ENCODE data around the gene NCEH1.

Gene NCEH1

DNA sequence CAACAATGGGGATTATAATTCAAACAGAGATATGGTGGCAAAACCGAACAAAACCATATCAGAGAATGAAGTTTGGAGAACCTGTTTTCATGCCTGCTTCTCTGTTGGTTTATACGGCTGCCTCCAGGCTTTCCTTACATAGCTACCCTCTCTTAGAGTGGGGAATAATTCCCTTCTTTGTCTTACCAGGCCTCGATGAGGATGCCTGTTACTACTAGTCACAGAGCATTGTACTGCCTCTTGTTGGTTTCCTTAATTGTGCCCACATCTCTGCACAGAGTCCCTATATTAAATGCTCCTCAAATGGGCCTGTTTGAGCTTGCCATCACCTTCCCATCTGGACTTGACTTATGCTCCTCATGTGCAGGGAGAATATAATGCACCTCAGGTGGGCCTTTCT, 92.9 kb downstream of the NCEH1 start:
- H3K4me3 ChIP-seq (ENCODE audit: control insufficient read depth, low read depth, low read length): no peak overlapping the region
- TF ChIP-seq, protein P1, sequence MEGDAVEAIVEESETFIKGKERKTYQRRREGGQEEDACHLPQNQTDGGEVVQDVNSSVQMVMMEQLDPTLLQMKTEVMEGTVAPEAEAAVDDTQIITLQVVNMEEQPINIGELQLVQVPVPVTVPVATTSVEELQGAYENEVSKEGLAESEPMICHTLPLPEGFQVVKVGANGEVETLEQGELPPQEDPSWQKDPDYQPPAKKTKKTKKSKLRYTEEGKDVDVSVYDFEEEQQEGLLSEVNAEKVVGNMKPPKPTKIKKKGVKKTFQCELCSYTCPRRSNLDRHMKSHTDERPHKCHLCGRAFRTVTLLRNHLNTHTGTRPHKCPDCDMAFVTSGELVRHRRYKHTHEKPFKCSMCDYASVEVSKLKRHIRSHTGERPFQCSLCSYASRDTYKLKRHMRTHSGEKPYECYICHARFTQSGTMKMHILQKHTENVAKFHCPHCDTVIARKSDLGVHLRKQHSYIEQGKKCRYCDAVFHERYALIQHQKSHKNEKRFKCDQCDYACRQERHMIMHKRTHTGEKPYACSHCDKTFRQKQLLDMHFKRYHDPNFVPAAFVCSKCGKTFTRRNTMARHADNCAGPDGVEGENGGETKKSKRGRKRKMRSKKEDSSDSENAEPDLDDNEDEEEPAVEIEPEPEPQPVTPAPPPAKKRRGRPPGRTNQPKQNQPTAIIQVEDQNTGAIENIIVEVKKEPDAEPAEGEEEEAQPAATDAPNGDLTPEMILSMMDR (IDR thresholded peaks at IDR 0.05; ENCODE audit: control insufficient read depth, insufficient read depth, low read depth, low read length, missing control alignments): no peak
- no peak for DNase-seq (ENCODE audit: low read depth)

DNA sequence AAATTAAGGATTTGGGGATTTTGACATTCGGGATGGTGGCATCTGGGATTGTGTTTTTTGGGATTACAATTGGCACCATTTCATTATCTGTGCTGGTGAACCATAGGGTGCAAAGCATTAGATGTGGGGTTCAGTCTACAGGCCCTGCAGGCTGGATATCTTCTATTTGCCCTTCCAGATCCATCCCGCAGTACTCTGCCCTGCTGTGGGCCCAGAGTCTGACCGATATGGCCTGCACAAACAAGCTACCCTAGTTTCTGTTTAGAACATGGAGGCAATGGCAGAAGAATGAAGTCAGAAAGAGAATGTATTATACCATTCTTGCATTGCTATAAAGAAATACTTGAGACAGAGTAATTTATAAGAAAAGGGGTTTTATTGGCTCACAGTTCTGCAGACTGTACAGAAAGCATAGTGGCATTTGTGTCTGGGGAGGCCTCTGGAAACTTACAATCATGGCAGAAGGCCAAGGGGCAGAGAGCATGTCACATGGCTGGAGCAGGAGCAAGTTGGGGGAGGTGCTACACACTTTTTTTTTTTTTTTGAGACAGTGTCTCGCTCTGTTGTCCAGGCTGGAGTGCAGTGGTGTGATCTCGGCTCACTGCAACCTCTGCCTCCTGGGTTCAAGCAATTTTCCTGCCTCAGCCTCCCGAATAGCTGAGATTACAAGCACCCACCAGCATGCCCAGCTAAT, 93.7 kb downstream of the NCEH1 start:
- DNase-seq (ENCODE audit: low read depth): no peak
- TF ChIP-seq, protein P1 (IDR thresholded peaks at IDR 0.05; ENCODE audit: control insufficient read depth, insufficient read depth, low read depth, low read length, missing control alignments): no peak
- H3K4me3 ChIP-seq (ENCODE audit: control insufficient read depth, low read depth, low read length): no peak overlapping the region

DNA sequence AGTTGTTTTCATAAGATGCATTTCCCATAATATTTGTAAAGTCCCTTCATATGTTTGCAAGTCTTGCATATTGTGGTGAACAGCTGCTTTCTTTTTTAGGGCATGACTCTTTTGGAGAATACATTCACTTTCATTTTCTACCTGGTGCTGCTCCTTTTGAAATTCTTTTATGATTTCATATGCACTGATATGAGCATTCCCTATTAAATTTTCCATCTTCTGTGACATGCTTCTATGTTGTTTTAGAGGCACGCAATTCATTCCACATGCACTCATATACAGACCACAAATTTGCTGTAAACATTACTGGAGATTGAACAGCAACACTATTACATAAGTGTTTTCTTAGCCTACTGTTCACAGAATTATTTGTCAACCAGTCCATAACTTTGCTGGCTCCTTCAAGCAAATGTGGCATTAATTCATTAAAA, 94.8 kb downstream of the NCEH1 start:
- DNase-seq (ENCODE audit: low read depth): no peak
- H3K4me3 ChIP-seq (ENCODE audit: control insufficient read depth, low read depth, low read length): no peak overlapping the region
- TF ChIP-seq, protein P1 (IDR thresholded peaks at IDR 0.05; ENCODE audit: control insufficient read depth, insufficient read depth, low read depth, low read length, missing control alignments): no peak

DNA sequence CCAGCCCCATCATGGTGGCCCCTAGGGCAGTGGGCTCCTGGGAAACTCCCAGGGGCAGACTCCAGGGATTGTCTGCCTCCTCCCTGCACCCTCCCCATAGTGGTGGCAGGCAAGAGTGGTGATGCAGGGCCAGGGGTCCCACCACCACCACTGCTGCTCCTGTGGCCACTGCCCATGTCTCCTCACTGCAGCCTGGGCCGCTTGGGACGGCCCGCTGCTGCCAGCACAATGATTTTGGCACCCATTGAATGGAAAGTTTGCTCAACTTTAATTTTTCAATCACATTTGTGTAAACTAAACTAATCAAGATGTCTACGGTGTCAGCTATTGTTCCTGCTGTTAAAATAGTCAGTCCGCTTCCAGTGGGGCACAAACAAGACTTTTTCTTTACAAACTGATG, 95.6 kb downstream of the NCEH1 start:
- H3K4me3 ChIP-seq (ENCODE audit: control insufficient read depth, low read depth, low read length): no peak overlapping the region
- TF ChIP-seq, protein P1 (IDR thresholded peaks at IDR 0.05; ENCODE audit: control insufficient read depth, insufficient read depth, low read depth, low read length, missing control alignments): no peak
- no peak for DNase-seq (ENCODE audit: low read depth)

DNA sequence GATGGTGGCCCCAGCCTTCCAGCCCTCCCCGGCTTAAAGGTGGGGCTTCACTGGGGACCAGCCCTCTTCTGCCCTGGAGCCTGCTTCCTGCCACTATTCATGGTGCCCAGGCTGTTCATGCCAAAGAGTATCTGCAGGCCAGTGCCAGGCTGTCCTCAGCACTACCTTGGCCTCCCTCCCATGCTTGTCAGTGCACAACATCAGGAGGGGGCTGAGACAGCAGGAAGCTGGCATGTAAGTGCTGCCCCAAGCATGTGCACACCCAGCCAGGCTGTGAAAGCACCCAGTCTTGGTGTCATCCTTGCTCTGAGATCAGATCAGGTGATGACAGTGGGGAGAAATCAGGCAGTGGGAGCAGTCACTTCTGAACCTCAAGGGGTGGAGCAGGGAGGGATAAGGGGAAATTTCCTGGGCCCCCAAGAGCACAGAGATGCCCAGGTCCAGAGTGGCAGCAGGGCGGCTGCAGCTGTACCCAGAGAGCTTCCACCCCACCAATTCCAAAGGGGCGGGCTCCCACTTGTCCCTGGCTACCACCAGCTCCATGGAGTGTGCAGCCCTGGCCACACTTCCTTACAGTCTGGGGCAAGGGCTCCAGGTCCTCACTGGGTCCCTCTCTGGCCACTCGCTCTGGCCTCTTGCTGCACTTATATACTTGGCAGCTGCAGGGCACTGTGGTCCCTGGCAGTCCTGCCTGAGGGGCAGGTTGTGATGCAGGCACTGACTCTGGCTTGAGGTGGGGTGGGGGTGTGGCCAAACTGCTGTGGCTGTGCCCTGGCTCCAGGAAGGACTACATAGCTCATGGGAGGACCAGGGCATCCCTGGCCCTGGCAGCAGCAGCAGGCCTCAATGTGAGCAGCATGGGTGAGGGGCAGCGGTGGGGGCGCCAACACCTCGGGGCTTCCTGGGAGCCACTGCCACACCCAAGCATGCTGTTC, 96.3 kb downstream of the NCEH1 start:
- no peak overlapping the region for H3K4me3 ChIP-seq (ENCODE audit: control insufficient read depth, low read depth, low read length)
- DNase-seq (ENCODE audit: low read depth): no peak
- TF ChIP-seq, protein P1 (IDR thresholded peaks at IDR 0.05; ENCODE audit: control insufficient read depth, insufficient read depth, low read depth, low read length, missing control alignments): no peak

DNA sequence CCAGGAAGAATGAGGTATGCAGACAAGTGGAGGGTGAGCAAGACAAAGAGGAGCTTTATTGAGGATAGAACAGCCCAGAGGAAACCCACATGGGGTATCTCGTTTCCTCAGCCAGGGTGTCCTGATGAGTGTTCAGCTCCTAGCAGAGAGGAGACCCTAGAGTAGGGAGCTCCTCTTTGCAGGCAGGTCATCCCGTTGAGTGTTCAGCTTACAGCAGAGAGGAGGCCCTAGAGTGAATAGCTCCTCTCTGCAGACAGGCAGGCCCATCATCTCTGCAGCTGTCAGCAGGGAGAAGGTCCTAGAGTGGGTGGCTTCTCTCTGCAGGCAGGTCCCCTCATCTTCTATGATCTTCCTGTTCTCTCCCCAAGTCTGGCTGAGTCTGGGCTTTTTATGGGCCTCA, 97.0 kb downstream of the NCEH1 start:
- TF ChIP-seq, protein P1 (IDR thresholded peaks at IDR 0.05; ENCODE audit: control insufficient read depth, insufficient read depth, low read depth, low read length, missing control alignments): no peak
- H3K4me3 ChIP-seq (ENCODE audit: control insufficient read depth, low read depth, low read length): no peak overlapping the region
- DNase-seq (ENCODE audit: low read depth): no peak
